Measurements from ENCODE around the gene PTCD1.

The PTCD1 gene, protein sequence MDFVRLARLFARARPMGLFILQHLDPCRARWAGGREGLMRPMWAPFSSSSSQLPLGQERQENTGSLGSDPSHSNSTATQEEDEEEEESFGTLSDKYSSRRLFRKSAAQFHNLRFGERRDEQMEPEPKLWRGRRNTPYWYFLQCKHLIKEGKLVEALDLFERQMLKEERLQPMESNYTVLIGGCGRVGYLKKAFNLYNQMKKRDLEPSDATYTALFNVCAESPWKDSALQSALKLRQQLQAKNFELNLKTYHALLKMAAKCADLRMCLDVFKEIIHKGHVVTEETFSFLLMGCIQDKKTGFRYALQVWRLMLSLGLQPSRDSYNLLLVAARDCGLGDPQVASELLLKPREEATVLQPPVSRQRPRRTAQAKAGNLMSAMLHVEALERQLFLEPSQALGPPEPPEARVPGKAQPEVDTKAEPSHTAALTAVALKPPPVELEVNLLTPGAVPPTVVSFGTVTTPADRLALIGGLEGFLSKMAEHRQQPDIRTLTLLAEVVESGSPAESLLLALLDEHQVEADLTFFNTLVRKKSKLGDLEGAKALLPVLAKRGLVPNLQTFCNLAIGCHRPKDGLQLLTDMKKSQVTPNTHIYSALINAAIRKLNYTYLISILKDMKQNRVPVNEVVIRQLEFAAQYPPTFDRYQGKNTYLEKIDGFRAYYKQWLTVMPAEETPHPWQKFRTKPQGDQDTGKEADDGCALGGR

DNA sequence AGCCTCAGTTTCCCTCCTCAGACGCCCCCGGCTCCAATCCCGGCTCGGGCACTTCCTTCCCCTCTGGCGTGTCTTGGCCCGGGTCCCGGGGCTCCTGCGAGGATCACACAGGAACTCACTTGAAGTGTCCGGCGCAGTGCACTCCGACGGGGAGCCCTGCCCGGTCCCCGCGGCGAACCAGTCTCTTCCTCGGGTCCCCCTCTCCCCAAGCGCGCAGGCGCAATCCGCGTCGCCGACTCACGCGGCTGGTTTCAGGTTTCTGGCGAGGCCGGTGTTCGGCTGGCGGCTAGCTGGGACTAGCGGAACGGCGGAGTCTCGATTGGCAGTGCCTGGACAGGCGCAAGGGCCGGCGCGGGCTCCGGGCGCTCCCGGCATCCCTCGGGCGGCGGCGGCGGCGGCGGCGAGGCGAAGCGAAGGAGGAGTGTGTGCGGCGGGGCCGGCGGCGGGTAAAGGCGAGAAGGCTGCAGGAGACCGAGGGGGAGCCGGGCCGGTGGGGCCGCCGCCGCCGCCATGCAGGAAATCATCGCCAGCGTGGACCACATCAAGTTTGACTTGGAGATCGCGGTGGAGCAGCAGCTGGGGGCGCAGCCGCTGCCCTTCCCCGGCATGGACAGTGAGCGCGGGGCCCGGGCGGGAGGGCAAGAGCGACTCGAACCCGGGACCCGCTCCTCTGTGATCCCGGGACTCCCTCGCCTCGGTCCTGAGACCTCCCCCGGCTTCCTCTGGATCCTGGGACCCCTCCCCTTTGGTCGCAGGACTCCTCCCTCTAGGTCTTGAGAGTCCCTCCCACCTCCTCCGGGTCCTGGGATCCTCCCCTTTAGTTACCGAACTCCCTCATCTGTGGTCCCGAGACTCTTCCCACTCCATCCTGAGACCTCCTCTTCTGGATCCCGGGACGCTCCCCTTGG, at the start of gene PTCD1, which contains the start of gene CPSF4:
Gene PTCD1, minus strand, starts transcription at position 226 of the 908 bp plus-strand sequence. CDS start 3,556 bp downstream, outside the sequence.
Gene CPSF4, plus strand, starts transcription at position 371 of the 908 bp plus-strand sequence. Its CDS starts 140 bp downstream, at position 511.
- peak within 1 kb of the TSS; percentile 94 for H3K27ac ChIP-seq
- TF ChIP-seq, protein P1, sequence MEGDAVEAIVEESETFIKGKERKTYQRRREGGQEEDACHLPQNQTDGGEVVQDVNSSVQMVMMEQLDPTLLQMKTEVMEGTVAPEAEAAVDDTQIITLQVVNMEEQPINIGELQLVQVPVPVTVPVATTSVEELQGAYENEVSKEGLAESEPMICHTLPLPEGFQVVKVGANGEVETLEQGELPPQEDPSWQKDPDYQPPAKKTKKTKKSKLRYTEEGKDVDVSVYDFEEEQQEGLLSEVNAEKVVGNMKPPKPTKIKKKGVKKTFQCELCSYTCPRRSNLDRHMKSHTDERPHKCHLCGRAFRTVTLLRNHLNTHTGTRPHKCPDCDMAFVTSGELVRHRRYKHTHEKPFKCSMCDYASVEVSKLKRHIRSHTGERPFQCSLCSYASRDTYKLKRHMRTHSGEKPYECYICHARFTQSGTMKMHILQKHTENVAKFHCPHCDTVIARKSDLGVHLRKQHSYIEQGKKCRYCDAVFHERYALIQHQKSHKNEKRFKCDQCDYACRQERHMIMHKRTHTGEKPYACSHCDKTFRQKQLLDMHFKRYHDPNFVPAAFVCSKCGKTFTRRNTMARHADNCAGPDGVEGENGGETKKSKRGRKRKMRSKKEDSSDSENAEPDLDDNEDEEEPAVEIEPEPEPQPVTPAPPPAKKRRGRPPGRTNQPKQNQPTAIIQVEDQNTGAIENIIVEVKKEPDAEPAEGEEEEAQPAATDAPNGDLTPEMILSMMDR (conservative IDR thresholded peaks at IDR 0.05), result no peak

DNA sequence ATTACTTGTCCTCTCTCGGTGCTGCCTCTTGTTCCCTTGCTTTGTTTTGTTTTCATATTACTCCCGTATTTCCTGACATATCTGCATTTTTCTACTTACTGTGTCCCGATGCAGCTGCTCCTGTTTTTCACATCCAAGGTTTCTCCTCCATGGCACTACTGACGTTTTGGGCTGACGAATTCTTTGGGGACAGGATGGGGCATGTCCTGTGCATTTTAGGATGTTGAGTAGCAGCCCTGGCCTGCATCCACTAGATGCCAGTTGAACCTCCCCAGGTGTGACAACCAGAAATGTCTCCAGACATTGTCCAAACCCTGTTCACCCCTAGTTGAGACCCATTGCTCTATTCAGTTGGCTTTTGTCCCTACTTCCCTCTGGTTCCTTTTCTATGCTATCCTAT, 46.5 kb upstream of the PTCD1 start:
- no peak overlapping the region for H3K27ac ChIP-seq
- TF ChIP-seq, protein P1 (conservative IDR thresholded peaks at IDR 0.05), result no peak

DNA sequence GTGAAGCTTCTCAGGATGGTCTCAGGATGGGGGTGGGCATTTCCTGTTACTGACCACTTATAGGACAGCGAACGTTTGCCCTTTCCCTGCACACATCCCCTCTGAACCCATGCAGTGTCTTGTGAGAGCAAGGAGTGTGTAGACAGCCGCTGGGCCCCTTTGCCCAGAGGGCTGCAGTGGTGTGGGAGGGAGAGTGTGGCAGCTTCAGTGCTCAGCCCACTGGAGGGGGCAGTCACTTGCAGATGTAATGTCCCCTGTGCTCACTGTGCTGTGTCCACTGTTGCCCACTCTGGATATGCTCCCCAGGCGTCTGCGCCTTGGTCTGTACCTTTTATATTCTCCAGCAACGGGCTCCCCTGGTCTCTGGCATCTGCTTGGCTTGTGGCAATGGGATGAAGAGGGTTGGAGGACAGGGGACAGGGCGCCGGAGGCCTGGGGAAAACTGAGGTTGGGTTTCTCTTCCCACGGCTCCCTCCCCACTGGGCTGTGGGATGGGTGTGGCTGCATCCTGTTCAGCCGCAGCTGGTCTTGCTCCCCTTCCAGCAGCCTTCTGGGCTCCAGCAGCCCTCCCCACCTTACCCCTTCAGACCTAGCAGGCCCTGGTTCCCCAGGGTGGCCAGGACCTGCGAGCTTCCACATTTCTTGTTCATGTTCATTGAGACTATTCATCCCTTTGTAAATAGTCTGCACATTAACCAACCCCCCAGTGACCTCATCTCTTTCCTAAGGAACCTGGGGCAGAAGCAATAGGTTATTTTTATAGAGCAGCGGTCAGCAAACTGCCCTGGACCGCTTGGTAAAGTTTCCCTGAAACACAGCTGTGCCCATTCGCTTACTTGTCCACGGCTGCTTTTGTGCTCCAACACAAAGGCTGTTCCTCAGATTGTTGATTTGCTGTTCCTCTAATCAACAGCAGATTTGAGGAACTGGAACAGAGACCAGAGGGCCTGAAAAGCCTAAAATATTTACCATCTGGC, 40.2 kb upstream of the PTCD1 start:
- no peak overlapping the region for H3K27ac ChIP-seq
- TF ChIP-seq, protein P1 (conservative IDR thresholded peaks at IDR 0.05), result no peak

DNA sequence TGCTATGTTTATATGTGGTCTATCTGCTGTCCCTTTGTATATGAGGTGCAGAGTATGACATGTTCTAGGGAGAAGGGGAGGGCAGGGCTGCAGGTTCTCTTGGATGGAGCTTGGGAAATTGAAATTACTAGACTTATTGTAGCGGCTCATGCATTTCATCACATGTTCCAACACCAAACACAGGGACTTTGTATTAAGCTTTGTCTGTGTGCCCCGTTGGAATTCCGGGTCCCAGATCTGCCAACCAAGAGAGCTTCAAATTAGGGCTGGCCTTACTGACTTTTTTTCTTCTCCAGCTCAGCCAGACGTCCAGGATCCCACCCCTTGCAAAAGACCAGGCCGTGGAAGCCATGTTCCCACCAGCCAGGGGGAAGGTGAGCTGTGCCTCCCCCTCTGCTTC, 37.5 kb upstream of the PTCD1 start:
- H3K27ac ChIP-seq, result no peak overlapping the region
- TF ChIP-seq, protein P1 (conservative IDR thresholded peaks at IDR 0.05), result no peak

DNA sequence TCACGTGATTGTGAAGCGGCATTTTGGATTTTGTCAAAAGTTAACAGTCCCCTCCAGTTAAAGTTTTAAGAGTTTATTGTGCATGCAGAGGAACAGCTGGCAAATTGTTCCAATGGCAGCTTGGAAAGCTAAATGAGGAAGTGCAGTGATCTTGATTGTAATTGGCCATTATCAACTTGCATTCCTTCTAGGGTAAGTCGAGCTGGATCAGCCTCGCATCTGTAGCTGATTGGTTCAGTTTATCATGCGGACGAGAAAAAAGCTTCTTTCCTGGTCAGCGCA, 34.7 kb upstream of the PTCD1 start:
- peak overlapping the region; percentile 87 for H3K27ac ChIP-seq

More for the DNA sequence above, 34.7 kb upstream of the PTCD1 start:
- TF ChIP-seq, protein P1 (conservative IDR thresholded peaks at IDR 0.05), result no peak

Data from VCaP (cell line).